OCI-LY3 (cell line): ENCODE data around the gene CAST.

Experiments used
- H2AFZ ChIP-seq: fragments of 200-600, 300-600 bp; shearing (Covaris generic); 2 replicates; pipeline ENCODE4 v1.6.0; 2014; ENCODE audit warnings: antibody characterized with exemption, low read depth, low read length
- H3K27ac ChIP-seq: fragments of 200-600, 300-600 bp; sonication (generic); 2 replicates; pipeline ENCODE4 v1.5.1; 2014; ENCODE audit warnings: mild to moderate bottlenecking, low read length, moderate library complexity, mixed read lengths
- H3K27me3 ChIP-seq: fragments of 200-600, 300-600 bp; sonication (generic); 2 replicates; pipeline ENCODE4 v1.6.1; 2014; ENCODE audit warnings: low read depth, low read length, mixed read lengths
- H3K36me3 ChIP-seq: fragments of 200-600, 300-600 bp; sonication (generic); replicated peaks from 2 replicates; pipeline ENCODE3; 2014; ENCODE audit warnings: low read depth, low read length, mixed read lengths
- H3K4me1 ChIP-seq: fragments of 300-600, 200-600 bp; sonication (generic); 2 replicates; pipeline ENCODE4 v1.6.1; 2014; ENCODE audit warnings: low read length, mixed read lengths
- H3K4me2 ChIP-seq: fragments of 200-600, 300-600 bp; sonication (generic); 2 replicates; pipeline ENCODE4 v1.6.1; 2014; ENCODE audit warnings: low read length, mixed read lengths
- H3K4me3 ChIP-seq: fragments of 300-600, 200-600 bp; sonication (generic); 2 replicates; pipeline ENCODE4 v1.5.1; 2014; ENCODE audit warnings: antibody characterized with exemption, mild to moderate bottlenecking, low read length, moderate library complexity
- H3K79me2 ChIP-seq: fragments of 300-600, 200-600 bp; shearing (Covaris generic); 2 replicates; pipeline ENCODE4 v1.6.1; 2014; ENCODE audit warnings: mild to moderate bottlenecking, low read length, mixed read lengths
- H3K9ac ChIP-seq: fragments of 300-600, 200-600 bp; shearing (Covaris generic); 2 replicates; pipeline ENCODE4 v1.6.0; 2014; ENCODE audit warnings: mild to moderate bottlenecking, low read length, moderate library complexity
- H3K9me3 ChIP-seq: fragments of 200-600, 300-600 bp; shearing (Covaris generic); 2 replicates; pipeline ENCODE4 v1.6.1; 2014; ENCODE audit warnings: low read length, mixed read lengths; ENCODE audit not compliant: insufficient read depth
- H4K20me1 ChIP-seq: fragments of 200-600, 300-600 bp; sonication (generic); 2 replicates; pipeline ENCODE4 v1.6.1; 2016; ENCODE audit warnings: low read length, mixed read lengths; ENCODE audit not compliant: insufficient read depth
- CTCF ChIP-seq: fragments of 200-600, 300-600 bp; sonication (generic); IDR thresholded peaks from 2 replicates; pipeline ENCODE4 v1.5.1; 2014; ENCODE audit warnings: antibody characterized with exemption, low read length, low read depth
- EZH2phosphoT487 ChIP-seq: fragments of 200-600 bp; shearing (Covaris generic); IDR thresholded peaks from 2 replicates; pipeline ENCODE4 v1.6.1; 2018; ENCODE audit warnings: antibody characterized with exemption, mixed run types, low read depth

The CAST gene

GRCh38 chr5:96675882-96676281 lies 13.7 kb downstream of the CAST start:
- Histone ChIP-seq H4K20me1 (peaks cover 2% of the 10 kb centered on the region; the same call in 1 of the 2 replicates), H3K79me2 (peaks cover 9% of the 10 kb centered on the region), H3K4me2 (no peak overlapping the region)

GRCh38 chr5:96677496-96677895 lies 15.3 kb downstream of the CAST start:
- Histone ChIP-seq H2AFZ (no peak overlapping the region), H3K36me3 (peaks cover 3% of the 10 kb centered on the region), H3K27me3 (no peaks in the 10 kb centered on the region), H3K4me3 (no peak overlapping the region), H3K27ac (no peak overlapping the region), H4K20me1 (peaks cover 2% of the 10 kb centered on the region; the same call in 1 of the 2 replicates), H3K9ac (no peak overlapping the region), H3K4me1 (peaks cover 9% of the 10 kb centered on the region), H3K79me2 (no peaks in the 10 kb centered on the region; the same call in 1 of the 2 replicates), H3K9me3 (no peaks in the 10 kb centered on the region), H3K4me2 (no peak overlapping the region)
- TF ChIP-seq CTCF (no peak), EZH2phosphoT487 (no peak)

More at GRCh38 chr5:96675882-96676281, 13.7 kb downstream of the CAST start:
- H3K4me3 ChIP-seq, result no peak overlapping the region
- H3K27me3 ChIP-seq, result no peaks in the 10 kb centered on the region
- TF ChIP-seq EZH2phosphoT487 (no peak), CTCF (no peak)
- H3K36me3 ChIP-seq, result peaks cover 3% of the 10 kb centered on the region
- no peak overlapping the region for H3K9ac ChIP-seq
- no peak overlapping the region for H3K27ac ChIP-seq
- H3K9me3 ChIP-seq, result no peaks in the 10 kb centered on the region
- H2AFZ ChIP-seq, result no peak overlapping the region
- H3K4me1 ChIP-seq, result peaks cover 9% of the 10 kb centered on the region

- H3K36me3 ChIP-seq, result peaks cover 3% of the 10 kb centered on the region
- no peaks in the 10 kb centered on the region for H3K27me3 ChIP-seq
- peaks cover 9% of the 10 kb centered on the region for H3K4me1 ChIP-seq
- no peak overlapping the region for H3K4me3 ChIP-seq
- no peak overlapping the region for H3K9ac ChIP-seq
- H3K79me2 ChIP-seq, result no peaks in the 10 kb centered on the region; the same call in 1 of the 2 replicates
- no peak overlapping the region for H3K27ac ChIP-seq
- TF ChIP-seq CTCF (no peak), EZH2phosphoT487 (no peak)
- no peak overlapping the region for H3K4me2 ChIP-seq
- no peaks in the 10 kb centered on the region for H3K9me3 ChIP-seq
- H4K20me1 ChIP-seq, result peaks cover 2% of the 10 kb centered on the region; the same call in 1 of the 2 replicates
- no peak overlapping the region for H2AFZ ChIP-seq
These were observed 17.1 kb downstream of the CAST start for GRCh38 chr5:96679293-96679692.

- Histone ChIP-seq H3K4me3 (no peak overlapping the region), H3K4me2 (no peak overlapping the region), H3K9ac (no peak overlapping the region), H3K79me2 (no peaks in the 10 kb centered on the region), H3K27ac (no peak overlapping the region), H2AFZ (no peak overlapping the region), H3K36me3 (peaks cover 3% of the 10 kb centered on the region), H3K27me3 (no peaks in the 10 kb centered on the region), H3K4me1 (peaks cover 9% of the 10 kb centered on the region), H3K9me3 (no peaks in the 10 kb centered on the region), H4K20me1 (no peaks in the 10 kb centered on the region; the same call in 1 of the 2 replicates)
- TF ChIP-seq CTCF, result no peak
- no peak for TF ChIP-seq EZH2phosphoT487
These were observed 18.7 kb downstream of the CAST start for GRCh38 chr5:96680759-96681470.
